ENCODE results near the gene CYB561D2.

Gene CYB561D2

DNA sequence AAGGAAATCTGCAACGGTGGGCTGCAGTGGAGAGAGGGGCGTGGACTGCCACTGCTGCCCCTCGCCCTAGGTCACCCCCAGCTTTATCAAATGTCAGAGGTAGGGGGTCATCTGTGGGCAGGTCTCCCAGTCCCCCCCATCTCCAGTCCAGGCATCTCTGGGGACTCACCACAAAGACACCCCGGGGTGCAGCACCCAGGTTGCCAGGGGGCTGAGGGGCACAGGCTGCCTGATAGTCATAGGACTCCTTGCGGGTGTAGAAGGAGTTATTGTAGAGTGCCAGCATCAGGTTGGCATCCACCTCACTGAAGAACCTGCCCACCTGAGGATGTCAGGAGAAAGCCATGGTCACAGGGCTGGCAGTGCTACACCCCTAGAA is 15.2 kb downstream of the CYB561D2 start:
- no peak for DNase-seq (ENCODE audit: low spot score)

DNA sequence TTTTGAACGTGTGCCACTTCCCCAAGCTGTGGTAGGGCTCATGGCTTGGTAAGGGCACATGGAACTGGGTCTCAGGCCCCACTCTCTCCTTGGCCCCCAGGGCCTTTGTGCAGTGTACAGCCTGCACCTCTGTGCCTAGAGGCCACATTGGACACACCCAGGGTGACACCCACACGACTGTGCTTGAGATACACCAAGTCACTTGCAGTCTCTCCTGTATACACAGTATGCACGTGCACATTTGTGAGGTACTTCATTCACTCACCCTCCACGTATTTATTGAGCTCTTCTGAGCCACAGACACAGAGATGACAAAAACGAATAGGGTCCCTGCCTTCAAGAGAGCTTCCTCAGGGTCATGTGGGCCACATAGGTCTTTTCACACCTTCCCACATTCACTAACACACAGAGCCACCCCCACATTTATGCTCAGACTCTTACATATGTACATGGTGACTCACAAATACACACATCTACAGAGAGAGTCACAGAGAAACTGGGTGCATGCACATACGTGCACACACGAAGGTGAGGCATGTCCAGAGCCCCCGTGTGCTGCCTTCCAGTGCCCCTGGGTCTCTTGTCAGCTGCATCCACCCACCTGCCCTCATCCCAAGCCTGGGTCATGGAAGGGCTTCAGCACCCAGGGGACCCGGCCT is 18.5 kb downstream of the CYB561D2 start:
- DNase-seq (ENCODE audit: low spot score): no peak

DNA sequence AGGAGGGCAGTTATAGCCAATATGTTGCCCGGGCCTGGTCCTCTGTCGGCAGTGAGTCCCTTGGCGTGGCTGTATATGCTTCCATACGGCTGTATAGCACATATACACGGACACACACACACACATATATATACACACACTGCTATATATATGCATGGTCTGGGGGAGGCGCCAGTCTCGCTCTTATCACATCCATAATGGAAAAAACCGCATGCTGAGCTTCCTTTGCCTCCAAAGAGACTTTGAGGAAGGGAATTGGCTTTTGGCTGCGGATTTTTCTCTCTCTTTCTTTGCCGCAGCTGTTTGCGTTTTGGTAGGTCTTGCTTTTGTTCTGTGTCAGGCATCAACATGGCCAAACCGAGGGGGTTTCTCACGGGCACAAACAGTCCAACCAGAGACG is 19.9 kb downstream of the CYB561D2 start:
- no peak for DNase-seq (ENCODE audit: low spot score)

DNA sequence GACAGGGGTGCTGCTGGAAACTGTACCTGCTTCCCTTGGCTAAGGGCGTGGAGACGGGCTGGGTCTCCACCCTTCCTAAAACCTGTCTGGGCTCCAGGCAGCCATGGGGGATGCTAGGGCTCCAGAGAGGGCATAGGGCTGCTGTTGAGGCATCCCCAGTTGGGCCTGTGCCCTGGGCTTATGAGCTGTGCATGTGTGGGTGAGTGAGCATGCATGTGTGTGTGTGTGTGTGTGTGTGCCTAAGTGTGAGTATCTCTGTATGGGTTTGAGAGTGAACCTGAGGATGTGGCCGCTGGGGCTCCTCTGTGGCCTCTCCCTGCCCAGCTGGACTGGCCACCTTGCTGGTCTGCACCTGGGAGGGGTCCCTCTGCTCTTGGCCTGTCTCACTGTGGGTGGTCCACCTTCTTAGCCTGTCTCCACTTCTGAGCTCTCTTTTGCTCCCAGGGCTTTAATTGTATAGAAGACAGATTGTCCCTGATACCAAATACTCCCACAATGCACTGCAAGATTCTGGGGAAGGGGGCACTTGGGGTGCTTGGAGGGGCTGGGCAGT is 20.5 kb downstream of the CYB561D2 start:
- DNase-seq (ENCODE audit: low spot score): no peak

DNA sequence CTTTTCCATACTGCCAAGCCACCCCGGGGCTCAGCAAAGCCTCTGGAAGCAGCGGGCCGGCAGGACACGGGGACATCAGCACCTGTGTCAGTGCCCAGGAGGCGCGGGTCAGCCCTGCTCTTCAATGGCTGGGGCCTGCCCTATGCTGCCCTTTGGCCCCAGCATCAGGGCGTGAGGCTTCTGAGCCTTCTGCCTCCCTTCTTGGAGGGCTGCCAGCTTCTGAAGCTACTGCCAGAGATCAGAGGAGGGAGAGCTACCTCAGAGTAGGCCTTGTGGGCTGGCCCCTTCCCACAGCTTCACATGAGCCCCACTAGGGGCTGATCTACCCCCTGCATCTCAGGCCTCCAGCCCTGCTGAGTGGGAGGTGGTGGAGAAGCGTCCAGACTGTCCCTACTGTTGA is 21.7 kb downstream of the CYB561D2 start:
- no peak for DNase-seq (ENCODE audit: low spot score)

DNA sequence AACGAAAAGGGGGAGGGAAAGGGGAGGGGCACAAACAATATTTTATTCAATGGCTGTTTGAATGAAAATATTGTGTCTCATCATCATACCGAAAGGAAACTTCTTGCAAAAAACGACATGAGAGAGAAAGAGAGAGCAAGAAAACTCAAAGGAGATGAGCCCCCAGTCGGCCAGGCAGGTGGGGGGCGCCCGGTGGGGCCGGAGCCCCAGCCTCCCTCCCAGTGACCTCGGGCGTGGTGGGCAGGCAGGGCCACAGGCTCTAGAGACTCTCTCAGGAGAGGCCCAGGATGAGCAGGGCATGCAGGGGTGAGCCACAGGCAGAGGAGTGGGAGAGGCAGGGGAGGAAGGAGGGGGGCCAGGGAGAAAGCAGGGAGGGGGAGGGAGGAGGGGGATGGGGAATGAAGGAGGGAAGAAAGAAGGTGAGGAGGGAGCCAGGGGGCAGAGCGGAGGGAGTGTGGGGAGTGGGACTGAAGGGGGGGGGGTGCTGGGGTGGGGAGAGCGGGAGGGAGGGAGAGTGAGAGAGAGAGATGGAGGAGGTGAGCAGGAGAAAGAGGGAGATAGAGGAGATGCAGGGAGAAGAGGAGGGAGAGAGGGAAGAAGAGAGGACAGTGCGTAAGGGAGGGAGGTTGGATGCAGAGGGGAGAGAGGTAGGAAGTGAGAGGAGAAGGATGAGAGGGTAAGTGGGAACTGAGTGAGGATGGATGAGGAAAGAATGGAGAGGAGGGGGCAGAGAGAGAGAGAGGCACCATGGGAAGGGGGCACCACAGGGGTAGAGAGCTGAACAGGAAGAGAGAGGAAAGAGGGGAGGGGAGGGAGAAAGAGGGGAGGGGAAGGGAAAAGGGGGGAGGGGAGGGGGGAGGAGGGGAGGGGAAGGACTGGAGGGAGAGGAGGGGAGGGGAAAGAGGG is 22.7 kb downstream of the CYB561D2 start:
- peak; percentile 61 for DNase-seq (ENCODE audit: low spot score)

DNA sequence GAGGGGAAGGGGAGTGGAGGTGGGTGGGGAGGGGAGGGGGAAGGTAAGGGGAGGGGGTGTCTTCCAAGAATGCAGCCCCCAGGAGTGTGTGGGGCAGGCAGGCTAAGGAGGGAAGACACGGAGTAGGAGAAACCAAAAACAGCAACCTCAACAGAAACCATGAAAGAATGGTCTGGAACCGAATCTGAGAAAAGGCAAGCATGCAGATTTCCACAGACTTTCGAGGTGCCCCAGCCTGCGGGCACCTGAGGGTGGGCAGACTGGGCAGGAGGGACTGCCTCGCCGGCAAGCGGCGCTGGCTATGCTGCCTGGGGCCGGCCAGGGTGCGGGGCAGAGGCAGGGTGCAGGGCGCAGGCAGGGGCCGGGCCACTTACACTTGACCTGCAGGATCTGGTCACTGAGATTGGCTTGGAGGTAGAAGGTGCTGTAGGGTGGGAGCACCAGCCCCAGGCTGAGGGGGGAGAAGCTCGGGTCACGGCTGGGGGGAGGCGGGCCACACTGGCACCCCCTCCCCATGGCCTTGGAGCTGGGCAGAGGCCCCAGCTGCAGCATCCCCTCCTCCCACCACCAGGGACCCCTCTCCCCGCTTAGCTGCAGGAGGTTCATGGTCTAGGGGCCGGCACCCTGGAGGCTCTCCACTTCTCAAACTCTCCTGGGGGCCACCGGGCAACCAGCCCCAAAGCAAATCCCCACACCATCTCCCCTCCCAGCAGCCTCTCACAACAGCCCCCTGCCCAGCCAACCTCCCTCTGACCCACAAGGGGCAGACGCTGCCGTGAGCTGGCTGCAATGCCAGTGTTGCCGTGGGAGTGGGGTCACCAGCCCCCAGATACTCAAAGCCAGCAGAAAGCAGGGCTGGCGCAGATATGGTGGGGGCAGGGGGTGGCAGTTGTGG is 23.9 kb downstream of the CYB561D2 start:
- peak; percentile 55 for DNase-seq (ENCODE audit: low spot score)

DNA sequence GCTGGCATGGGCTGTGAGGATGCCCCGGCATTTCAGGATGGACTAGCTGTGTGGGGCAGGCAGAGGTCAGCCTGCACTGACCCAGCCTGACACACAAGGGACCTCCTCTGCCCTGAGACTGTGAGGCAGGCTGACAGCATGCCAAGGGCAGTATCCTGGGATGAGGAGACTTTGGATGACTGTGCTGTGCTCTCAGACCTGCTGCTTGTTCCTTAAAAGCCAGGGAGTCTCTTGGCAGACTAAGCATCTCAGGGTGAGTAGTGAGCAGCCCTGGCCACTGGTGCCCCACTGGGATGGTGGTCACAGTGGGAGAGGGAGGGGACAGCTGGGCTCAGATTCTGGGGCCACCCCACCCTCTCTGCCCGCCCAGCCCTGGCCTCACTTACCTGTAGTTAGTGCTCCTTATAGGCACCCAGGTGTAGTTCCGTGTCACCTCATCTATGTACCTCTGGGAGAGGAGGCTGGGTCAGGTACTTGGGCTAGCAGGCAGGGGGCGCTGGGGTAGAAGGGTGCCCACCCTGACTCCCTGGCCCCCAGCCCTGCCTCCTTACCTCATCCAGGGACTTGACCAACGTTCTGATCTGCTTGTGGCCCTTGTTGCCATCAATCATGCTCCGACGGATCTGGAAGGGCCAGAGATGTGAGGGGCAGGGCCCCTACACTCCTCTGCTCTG is 24.7 kb downstream of the CYB561D2 start:
- peak; percentile 77 for DNase-seq (ENCODE audit: low spot score)

DNA sequence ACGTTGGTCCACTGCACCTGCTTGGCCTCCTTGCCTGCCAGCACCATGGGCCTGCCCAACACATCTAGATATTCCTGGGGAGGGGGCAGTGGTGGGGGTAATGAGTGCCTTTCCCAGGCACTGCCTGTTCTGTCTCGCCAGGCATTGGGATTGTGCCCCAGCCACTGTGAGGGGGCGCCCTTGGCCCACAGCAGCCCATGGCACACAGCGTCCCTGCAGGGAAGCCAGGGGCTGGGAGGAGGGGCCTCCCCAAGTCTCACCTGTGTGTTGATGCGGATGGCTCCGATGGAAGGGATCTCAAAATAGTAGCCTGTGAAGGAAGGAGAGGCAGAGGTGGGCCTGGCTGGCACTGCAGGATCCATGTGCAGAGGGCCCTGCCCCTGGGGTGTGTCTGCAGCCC is 27.4 kb downstream of the CYB561D2 start:
- no peak for DNase-seq (ENCODE audit: low spot score)

DNA sequence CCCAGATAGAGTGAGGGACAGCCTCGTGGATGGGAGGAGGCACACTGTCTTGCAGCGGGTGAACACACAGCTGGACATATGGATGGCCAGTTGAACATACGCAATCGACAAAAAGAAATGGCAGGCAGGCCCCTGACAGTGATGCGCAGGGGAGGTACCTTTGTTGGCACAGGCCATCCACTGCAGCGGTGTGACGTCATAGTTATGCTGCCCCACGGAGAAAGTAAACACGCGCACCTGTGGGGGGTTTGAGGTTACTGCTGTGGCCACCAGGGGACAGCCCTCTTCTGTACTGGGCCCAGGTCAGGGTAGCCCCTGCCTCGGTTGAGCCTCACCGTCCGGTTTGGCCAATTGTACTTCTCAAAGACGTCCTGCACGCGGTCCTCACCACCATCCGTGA is 28.1 kb downstream of the CYB561D2 start:
- DNase-seq (ENCODE audit: low spot score): no peak

DNA sequence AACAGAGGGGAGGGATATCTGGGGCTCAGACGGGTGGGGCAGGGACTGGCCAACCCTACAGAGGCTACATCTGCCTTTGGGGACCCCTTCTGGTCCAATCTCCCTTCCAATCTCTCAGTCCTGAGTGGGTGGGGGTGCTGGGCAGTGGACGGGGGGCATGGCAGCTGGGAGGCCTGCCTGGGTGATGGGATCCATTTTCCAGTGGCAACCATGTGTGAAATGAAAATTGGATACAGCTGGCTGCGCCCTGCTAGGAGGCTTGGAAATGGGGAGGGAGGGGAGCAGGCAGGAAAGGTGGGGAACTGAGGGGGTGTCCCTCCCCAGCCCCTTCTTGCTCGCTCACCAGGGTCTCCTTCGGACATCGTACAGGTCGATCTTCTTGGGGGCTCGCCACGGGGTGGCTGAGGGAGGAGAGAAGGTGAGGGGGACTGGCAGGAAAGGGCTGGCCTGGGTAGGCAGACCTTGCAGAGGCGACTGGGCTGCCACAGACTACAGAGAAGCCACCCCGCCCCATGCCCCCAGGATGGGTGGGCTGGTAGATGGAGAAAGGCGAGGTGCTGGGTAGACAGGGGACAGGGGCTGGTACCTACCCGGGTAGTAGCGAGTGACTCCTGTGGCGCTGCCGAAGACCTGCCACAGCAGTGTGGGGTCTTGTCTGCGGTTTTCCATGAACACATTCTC is 29.9 kb downstream of the CYB561D2 start:
- no peak for DNase-seq (ENCODE audit: low spot score)

DNA sequence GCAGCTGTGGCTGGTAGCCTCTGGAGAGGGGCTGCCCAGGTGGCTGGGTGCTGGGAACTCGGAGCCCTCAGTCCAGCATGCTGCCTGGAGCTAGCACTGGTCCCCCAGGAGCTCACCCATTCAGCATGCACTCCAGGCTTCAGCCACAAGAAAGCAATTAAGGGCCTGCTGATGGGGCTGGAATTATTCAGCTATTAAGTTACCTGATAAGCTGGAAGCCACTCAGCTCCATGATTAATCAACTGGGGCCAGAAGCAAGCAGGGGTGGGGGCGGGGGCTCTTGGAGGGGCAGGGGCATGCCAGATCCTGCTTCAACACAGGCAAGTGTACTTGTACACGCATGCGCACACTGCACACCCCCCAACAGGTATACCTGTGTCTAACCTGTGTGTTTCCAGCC is 30.7 kb downstream of the CYB561D2 start:
- DNase-seq (ENCODE audit: low spot score): no peak

DNA sequence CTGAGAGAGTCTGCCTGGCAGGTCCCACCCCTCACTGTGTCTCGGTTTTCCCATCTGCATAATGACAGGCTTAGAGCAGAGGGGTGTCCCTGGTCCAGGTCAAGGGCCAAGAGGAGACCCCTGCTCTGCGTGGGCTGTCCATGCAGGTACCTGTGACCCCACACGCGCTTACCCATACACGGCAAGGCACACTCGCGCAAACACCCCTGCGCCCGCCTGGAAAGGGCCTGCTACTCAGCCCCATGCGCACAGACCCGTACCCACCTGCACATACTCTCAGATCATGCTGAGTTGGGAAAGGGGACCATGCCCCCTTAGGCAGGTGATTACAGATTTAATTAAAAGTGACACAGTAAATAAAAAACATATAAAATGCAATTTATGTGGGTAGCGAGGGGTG is 32.1 kb downstream of the CYB561D2 start:
- DNase-seq (ENCODE audit: low spot score): no peak

DNA sequence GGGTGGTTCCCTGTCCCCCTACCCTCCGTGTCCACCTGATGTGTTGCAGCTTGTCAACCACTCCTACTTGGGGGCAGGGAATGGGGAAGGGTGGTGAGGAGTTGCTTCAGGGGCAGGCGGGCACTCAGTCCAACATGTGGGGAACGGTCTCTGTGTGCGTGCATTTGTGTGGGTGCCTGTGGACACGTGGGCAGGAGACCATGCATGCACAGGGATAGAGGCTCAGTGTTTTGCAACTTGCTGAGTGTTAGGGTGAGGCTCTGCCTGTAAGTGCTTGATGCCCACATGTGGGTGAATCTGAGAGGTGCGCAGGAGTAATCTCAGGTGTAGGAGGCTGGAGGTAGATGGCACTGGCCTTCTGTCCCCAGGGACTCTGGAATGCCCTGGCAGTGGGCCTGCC is 33.1 kb downstream of the CYB561D2 start:
- no peak for DNase-seq (ENCODE audit: low spot score)

DNA sequence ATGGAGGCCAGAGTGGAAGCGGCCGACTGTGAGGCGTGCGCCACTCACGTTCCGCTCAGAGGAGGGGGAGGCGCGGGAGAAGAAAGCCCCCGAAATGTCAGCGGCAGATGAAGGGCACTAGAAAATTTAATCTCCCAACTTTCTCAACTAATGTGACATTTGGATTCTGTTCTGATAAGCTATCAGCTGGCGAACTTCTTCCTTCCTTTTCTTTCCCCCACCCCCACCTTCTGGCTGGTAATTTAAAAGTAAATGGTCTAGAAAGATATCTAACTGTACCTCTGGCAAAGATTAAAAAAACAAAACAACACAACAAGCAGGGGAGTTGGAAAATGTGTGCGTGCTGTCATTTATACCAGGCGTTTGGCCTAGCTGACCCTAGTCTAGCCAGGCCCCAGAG is 35.1 kb downstream of the CYB561D2 start:
- no peak for DNase-seq (ENCODE audit: low spot score)

DNA sequence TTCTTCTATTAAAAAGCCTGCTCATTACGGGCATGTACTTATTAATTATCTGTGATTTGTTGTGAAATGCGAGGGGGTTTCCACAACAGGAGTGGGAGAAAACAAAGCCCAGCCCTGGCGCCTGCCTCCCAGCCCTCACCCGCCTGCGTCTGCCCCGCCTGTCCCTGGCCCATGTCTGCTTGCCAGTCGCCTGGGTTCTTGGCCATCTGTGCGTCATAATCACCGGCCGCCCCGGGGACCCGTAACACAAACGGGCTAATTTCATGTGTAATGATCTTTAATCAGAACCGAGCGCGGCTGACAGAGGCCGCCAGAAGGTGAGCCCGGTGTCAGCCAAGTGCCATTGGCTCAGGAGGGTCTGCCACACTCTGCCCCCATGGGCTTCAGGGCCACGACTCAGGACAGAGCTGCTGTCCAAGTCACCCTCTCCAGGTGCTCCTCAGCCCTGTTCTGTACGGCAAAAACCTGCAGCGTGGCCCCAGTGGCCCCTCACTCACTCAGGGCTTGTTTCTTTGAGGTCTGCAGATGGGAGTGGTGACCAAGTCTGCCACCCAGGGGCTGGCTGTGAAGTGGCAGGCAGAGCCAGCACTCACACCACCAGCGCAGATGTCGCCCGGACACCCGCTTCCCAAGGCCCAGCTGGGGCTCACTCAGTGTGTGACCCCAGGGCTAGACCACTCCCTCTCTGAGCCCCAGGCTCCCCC is 37.5 kb downstream of the CYB561D2 start:
- peak; percentile 92 for DNase-seq (ENCODE audit: low spot score)

DNA sequence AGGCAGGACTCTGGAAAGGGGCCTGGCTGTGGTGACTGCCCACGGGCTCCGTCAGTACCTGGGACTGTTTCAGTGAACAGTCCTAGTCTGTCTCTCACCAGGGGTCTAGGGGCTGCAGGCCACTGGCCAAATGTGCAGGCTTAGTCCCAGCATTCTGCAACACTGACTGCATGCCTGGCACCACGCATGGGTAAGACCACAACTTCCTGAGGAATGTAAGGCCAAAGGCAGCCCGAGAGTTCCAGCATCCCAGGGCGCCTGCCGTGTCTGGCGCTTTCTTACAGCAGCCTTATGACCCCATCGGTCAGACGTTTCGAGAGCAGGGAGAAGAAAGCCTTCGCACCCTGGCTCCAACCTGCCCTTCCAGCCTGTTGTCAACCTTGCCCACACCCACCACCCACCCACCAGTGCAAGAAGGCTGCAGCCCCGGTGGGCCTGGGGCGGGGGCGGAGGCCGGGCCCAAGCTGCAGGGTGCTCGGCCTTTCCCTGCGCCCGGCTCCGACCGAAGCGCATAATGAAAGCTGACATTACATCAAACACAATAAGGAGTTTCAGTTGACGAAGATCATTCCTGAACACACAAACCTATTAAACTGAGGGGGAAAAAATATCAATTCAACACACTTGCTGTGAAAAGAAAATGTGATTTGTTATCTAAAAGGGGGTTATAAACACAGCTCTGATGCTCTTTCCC is 38.2 kb downstream of the CYB561D2 start:
- DNase-seq (ENCODE audit: low spot score): no peak

DNA sequence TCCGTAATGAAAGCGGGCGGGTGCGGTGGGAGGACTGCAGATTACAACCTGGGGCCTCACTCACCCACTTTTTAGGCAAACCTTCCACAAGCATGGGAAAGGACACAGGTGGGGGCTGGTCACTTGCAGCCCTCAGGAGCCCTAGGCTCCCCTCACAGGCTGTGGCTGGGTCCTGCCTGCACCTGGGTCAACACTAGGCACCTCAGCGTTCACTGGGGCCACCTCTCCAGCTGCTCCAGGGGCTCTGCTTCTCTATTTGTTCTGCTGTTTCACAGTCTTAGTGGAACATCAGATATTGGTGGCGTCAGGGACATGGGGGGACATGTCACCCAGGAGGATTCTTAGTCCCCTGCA is 38.7 kb downstream of the CYB561D2 start:
- DNase-seq (ENCODE audit: low spot score): no peak

DNA sequence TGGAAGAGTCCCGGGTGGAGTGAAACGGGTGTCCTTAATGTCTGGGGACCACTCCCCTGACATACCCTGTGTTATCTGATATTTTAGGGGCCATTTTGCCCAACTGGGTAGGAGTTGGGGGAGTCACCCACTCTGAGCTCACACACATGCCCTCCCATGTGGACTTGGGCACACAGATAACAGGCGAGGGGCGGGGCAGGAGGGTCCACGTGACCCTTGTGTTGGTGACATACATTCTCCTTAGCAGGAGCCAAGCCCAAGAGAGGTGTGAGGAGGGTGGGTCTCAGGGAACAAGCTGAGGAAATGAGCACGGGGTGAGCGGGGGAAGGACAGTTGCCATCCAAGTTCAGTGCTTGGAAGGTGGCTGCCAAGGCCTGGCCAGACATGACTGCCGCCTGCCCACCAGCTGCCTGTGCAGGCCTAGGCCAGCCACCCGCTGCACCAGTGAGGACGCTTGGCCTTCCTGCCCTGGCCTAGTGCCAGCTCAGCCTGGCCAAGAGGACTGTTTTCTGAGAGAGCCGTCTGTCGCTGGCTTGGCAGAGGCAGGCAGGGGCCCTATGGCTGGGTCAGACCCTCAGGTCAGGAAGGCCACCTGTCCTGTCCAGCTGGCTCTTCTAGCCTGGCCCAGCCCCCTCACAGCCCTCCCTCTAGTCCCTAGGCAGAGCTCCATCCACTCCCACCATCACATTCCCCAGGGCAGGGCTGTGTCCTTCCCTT is 40.0 kb downstream of the CYB561D2 start:
- no peak for DNase-seq (ENCODE audit: low spot score)
